Esophagus mucosa (tissue), 1 donor: Measurements from ENCODE around the gene NOC3L. TPM values are rescaled to one million over a fixed set of nuclear protein-coding genes. Genes with fewer than 3 reads are reported as not detected.

Source experiments
- ATAC-seq: fragments of 200-7000 bp; cut with Tn5 transposase; one replicate; pipeline ENCODE4 v1.9.1; 2020
- total RNA-seq: library from RNA; stranded (reverse); gene quantifications from one replicate; pipeline ENCODE4 v1.2.4, GENCODE V29; 2023
- donor health status: DM: yes; HTN: yes; CAD: no.

Gene NOC3L
- total RNA-seq, 1 donor from 2014 or later, result 11.8 TPM

- no peak for ATAC-seq
Measured at GRCh38 chr10:94300042-94300441, 62.7 kb downstream of the NOC3L start.

- ATAC-seq, result no peak
Measured at GRCh38 chr10:94299417-94299816, 63.3 kb downstream of the NOC3L start.

- no peak for ATAC-seq
Measured at GRCh38 chr10:94294168-94294567, 68.6 kb downstream of the NOC3L start.

GRCh38 chr10:94293354-94293753 is 69.4 kb downstream of the NOC3L start:
- ATAC-seq, result no peak

- ATAC-seq, result no peak
Measured at GRCh38 chr10:94292434-94293090, 70.2 kb downstream of the NOC3L start.

- no peak for ATAC-seq
Measured at GRCh38 chr10:94288361-94289101, 74.2 kb downstream of the NOC3L start.

GRCh38 chr10:94287336-94287735 is 75.4 kb downstream of the NOC3L start:
- no peak for ATAC-seq

GRCh38 chr10:94286901-94287300 is 75.8 kb downstream of the NOC3L start:
- ATAC-seq, result no peak

GRCh38 chr10:94285271-94285670 is 77.5 kb downstream of the NOC3L start:
- no peak for ATAC-seq

Other genes starting within 250 kb of the NOC3L start
- gene TBC1D12, start 39.6 kb upstream of the NOC3L start, total RNA-seq, result 3.6 TPM
- 23.0 TPM for gene HELLS, start 182.8 kb upstream of the NOC3L start, total RNA-seq